Thoracic aorta (tissue), 2 donors: Measurements from ENCODE around the gene CENPVL1. TPM values are rescaled to one million over a fixed set of nuclear protein-coding genes. Genes with fewer than 3 reads are reported as not detected.
"Not testable (repeated sequence)": the region's sequence is repeated elsewhere in the genome, so short reads cannot be mapped to it uniquely, and the experiment has no call there.

Source experiments
- ATAC-seq: fragments of 150-250 bp; one replicate; pipeline ENCODE4 v1.8.0; 2017; ENCODE audit warnings: low read depth; ENCODE audit not compliant: insufficient number of reproducible peaks, low FRiP score
- DNase-seq: peaks from one replicate; pipeline ENCODE4 v3.0.0-alpha.2; 2020; ENCODE audit warnings: low spot score
- H3K27ac ChIP-seq, 2 donors: fragments of 200-600 bp; sonication (generic); 1 replicate in 1 of 2; 2 replicates in 1 of 2; pipeline ENCODE4 v1.5.1; 2016; ENCODE audit warnings: mild to moderate bottlenecking in 2 of 2, moderate library complexity in 2 of 2
- H3K27me3 ChIP-seq: fragments of 200-600 bp; sonication (generic); replicated peaks from 2 replicates; pipeline ENCODE4 v1.6.0; 2016; ENCODE audit warnings: mild to moderate bottlenecking; ENCODE audit not compliant: insufficient read depth
- H3K36me3 ChIP-seq: fragments of 200-600 bp; sonication (generic); one replicate; pipeline ENCODE4 v1.5.1; 2016
- H3K4me1 ChIP-seq, 2 donors: fragments of 200-600 bp; sonication (generic); 1 replicate in 1 of 2; 2 replicates in 1 of 2; pipeline versions ENCODE4 v1.5.1 to v1.6.0; 2016; ENCODE audit warnings: low read depth in 2 of 2, mild to moderate bottlenecking in 1 of 2; ENCODE audit not compliant: control insufficient read depth in 1 of 2
- H3K4me3 ChIP-seq: fragments of 200-600 bp; sonication (generic); 2 replicates; pipeline ENCODE4 v1.5.1; 2016; ENCODE audit warnings: mild to moderate bottlenecking
- H3K9me3 ChIP-seq: fragments of 200-600 bp; sonication (generic); 2 replicates; pipeline ENCODE4 v1.5.1; 2016
- total RNA-seq, 2 donors: library from RNA; depleted of rRNA; stranded (reverse); fragments of >200 nt; gene quantifications; one replicate each; pipeline versions ENCODE4 v1.1.0 to v1.2.3, GENCODE V29; 2016
- TF ChIP-seq, protein P1 (sequence below): fragments of 200-600 bp; sonication (generic); IDR thresholded peaks from one replicate; pipeline ENCODE4 v1.5.1; 2019; ENCODE audit warnings: antibody characterized with exemption

The CENPVL1 gene
- not detected for total RNA-seq

- not testable (repeated sequence) for H3K4me3 ChIP-seq, H3K27me3 ChIP-seq, H3K27ac ChIP-seq, H3K9me3 ChIP-seq, DNase-seq, H3K4me1 ChIP-seq, ATAC-seq, H3K36me3 ChIP-seq
These were observed at the start of gene CENPVL1 for GRCh38 chrX:51710277-51711164. CENPVL1 (plus strand) TSS chrX:51710512; CDS start chrX:51710512, 0 bp downstream.

- ATAC-seq = no peak
- no peak overlapping the region for H3K4me3 ChIP-seq
- H3K27me3 ChIP-seq = no peaks in the 10 kb centered on the region
- H3K36me3 ChIP-seq = no peaks in the 10 kb centered on the region
- no peaks in the 10 kb centered on the region for H3K4me1 ChIP-seq
- no peaks in the 10 kb centered on the region for H3K9me3 ChIP-seq
- DNase-seq = no peak
- TF ChIP-seq, protein P1, sequence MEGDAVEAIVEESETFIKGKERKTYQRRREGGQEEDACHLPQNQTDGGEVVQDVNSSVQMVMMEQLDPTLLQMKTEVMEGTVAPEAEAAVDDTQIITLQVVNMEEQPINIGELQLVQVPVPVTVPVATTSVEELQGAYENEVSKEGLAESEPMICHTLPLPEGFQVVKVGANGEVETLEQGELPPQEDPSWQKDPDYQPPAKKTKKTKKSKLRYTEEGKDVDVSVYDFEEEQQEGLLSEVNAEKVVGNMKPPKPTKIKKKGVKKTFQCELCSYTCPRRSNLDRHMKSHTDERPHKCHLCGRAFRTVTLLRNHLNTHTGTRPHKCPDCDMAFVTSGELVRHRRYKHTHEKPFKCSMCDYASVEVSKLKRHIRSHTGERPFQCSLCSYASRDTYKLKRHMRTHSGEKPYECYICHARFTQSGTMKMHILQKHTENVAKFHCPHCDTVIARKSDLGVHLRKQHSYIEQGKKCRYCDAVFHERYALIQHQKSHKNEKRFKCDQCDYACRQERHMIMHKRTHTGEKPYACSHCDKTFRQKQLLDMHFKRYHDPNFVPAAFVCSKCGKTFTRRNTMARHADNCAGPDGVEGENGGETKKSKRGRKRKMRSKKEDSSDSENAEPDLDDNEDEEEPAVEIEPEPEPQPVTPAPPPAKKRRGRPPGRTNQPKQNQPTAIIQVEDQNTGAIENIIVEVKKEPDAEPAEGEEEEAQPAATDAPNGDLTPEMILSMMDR = no peak
- H3K27ac ChIP-seq = no peak overlapping the region
These were observed 44.3 kb upstream of the CENPVL1 start for GRCh38 chrX:51665981-51666380.

- not testable (repeated sequence) for H3K9me3 ChIP-seq, ATAC-seq, H3K27ac ChIP-seq, H3K4me1 ChIP-seq, H3K4me3 ChIP-seq, H3K27me3 ChIP-seq, H3K36me3 ChIP-seq, DNase-seq
These were observed 30.5 kb upstream of the CENPVL1 start for GRCh38 chrX:51679689-51680433.

DNA sequence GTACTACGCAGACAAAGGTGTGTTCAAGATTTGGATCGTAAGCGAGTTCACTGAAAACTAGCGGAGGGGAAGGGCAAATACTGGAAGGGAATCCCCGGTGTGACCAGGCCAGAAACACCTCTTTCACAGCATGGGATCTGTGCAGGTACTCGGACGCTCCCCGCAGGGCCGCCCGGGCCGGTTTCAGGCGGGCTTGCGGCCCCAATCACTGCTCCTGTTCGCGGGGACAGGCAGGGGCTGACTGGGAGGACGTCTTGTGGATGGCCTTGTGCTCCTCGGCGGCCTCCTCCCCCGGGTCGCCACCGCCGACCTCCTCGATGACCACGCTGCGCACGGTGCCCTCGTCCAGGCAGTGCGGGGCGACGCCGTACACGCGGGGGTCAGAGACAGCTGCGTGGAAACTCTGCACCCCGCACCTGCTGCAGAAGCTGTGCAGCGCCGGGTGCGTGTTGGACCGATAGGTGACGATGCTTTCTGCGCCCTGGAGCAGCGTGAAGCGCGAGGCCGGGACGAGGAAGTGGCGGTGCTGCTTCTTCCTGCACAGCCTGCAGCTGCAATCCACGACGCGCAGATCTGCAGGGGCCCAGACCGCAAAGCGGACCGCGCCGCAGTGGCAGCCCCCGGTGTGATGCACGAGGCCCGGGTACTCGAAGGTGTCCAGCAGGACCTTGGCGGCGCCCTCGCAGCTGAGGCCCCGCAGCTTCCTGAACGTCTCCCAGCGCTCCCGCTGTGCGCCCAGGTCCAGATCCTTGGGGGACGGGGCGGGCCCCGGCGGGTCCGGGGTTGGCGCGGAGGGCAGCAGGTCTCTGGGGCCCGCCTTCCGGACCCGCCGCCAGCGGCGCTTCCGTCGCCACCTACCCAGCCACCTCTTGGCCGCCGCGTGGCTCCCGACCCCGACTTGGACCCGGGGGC, 28.2 kb upstream of the CENPVL1 start:
- H3K27me3 ChIP-seq, H3K4me1 ChIP-seq, ATAC-seq, H3K4me3 ChIP-seq, H3K36me3 ChIP-seq, H3K9me3 ChIP-seq, DNase-seq, H3K27ac ChIP-seq: not testable (repeated sequence)

DNA sequence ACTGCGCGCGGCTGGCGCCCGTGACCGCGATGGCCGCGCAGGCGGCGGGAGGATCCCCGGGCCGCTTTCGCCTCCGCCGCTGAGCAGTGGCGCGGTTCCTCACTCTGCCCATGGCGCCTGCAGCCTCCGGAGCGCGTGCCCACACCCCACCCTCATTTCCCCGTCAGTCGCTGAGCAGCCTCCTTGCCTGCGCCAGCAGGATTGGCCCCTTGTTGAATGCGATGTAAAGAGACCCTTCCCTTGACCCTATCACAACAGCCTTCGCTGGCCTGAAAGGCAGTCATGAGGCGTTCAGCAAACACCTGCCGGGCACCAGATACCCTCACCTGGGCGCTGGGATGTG, 27.6 kb upstream of the CENPVL1 start, which contains the start of gene CENPVL2:
CENPVL2 (minus strand) TSS at position 112 of the 343 bp plus-strand sequence; CDS start at position 112, 0 bp downstream.
- H3K4me3 ChIP-seq, H3K4me1 ChIP-seq, H3K9me3 ChIP-seq, H3K27ac ChIP-seq, H3K36me3 ChIP-seq, ATAC-seq, H3K27me3 ChIP-seq, DNase-seq: not testable (repeated sequence)

DNA sequence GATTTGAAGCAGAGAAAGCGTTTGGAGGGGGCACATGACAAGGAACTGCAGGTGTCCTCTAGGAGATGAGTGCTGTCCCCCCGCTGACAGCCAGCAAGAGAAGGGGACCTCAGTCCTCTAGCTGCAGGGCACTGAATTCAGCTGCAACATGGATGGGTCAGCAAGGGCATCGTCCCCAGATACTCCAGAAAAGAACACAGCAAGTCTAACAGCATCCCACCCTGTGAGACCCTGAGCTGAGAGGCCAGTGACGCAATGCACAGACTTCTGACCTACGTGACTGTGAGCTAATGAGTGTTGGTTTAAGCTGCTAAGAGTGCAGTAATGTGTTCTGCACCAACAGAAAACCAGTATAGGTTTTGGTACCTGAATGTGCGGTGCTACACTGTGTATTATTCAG, 16.1 kb upstream of the CENPVL1 start:
- no peaks in the 10 kb centered on the region for H3K4me1 ChIP-seq
- no peaks in the 10 kb centered on the region for H3K9me3 ChIP-seq
- no peak overlapping the region for H3K4me3 ChIP-seq
- no peaks in the 10 kb centered on the region for H3K36me3 ChIP-seq
- H3K27me3 ChIP-seq = no peaks in the 10 kb centered on the region
- ATAC-seq = no peak
- H3K27ac ChIP-seq = no peak overlapping the region
- TF ChIP-seq, protein P1 = no peak
- no peak for DNase-seq
